GM10248 (cell line): ENCODE measurements around the gene SERINC5.

Experiments
- CTCF ChIA-PET: fragments of 300-600 bp; sonication (Branson Sonifier 250); formaldehyde crosslinking; extraction: SDS; loops from one replicate; lab custom pipeline; 2021; ENCODE audit warnings: antibody characterized with exemption; lab: Yijun Ruan, JAX
- POLR2A ChIA-PET: fragments of 350-650 bp; sonication (Branson Sonifier 250); formaldehyde crosslinking; extraction: SDS; loops from one replicate; lab custom pipeline; 2020; ENCODE audit warnings: antibody characterized with exemption; lab: Yijun Ruan, JAX
- DNase-seq: peaks from one replicate; pipeline ENCODE4 v3.0.0; 2012; ENCODE audit errors: extremely low spot score
- CTCF ChIP-seq: IDR thresholded peaks from 2 replicates; pipeline ENCODE4 v1.5.1; 2012; ENCODE audit warnings: mild to moderate bottlenecking, low read depth; ENCODE audit errors: extremely low read depth, missing control alignments, control extremely low read depth

Gene SERINC5

DNA sequence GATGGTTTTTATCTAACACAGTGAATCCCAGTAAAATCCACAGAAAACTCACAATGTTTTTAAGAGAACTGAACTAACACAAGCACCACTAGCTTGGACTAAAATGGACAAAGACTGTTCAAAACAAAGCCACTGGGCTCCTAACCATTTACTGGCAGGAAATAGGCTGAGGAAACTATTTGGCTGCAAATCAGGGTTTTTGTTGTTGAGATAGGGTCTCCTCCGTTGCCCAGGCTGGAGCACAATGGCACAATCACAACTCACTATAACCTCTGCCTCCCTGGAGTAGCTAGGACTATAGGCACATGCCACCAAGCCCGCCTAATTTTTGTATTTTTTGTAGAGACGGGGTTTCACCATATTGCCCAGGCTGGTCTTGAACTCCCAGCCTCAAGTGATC is 121.0 kb downstream of the SERINC5 start:
- ChIA-PET CTCF (no interaction called here), POLR2A (no interaction called here)

GRCh38 chr5:80129146-80129545 is 126.7 kb downstream of the SERINC5 start:
- ChIA-PET CTCF (interaction anchor here (1.1 kb wide), 1 partner anchor 10 kb away, joined by 3 read pairs; no protein-coding TSS in a partner anchor), POLR2A (no interaction called here)
- DNase-seq, result no peak
- no peak for TF ChIP-seq CTCF

More for the DNA sequence above, 121.0 kb downstream of the SERINC5 start:
- no peak for TF ChIP-seq CTCF
- no peak for DNase-seq

DNA sequence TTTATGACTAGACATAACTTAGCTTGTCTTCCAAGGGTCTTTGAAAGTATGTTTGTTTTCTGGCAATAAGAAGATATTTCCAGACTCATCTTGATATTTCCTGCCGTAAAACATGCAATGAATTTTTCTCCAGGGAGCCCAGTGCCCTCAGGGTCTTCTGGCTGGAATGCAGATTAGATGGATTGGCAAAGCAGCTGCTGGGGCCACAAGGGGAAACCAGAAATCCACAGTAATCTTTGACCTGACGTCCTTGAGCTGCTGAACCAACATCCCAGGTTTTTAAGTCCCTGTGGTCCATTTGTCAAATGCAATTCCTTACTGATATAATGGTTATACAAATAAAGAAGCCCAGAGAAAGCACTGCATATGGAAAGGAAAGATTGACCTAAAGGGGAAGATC is 127.7 kb downstream of the SERINC5 start:
- TF ChIP-seq CTCF, result no peak
- DNase-seq, result no peak
- CTCF ChIA-PET, result interaction anchor here (1.0 to 1.1 kb wide), 2 partner anchors 14 to 16 kb away, joined by 3 read pairs; no protein-coding TSS in a partner anchor
- POLR2A ChIA-PET, result no interaction called here

DNA sequence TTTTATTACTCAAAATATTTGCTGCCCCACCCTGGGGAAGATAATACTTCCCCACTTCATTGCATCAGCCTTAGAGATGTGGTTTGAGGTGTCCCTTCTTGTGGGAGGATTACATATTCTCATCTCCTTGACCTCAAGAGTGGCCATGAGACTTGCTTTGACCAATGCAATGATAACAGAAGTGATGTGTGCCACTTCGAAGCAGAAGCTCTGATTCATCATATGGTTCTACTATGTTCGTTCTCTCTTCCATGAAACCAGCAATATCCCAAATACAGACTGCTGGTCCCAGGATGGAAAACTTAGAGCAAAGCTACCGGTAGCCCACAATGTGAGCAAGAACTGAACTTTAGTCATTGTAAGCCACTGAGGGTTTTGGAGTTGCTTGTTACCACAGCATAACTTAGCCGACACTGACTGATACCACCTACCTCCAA is 128.7 kb downstream of the SERINC5 start:
- TF ChIP-seq CTCF, result no peak
- CTCF ChIA-PET, result interaction anchor here (1.0 to 2.0 kb wide), 3 partner anchors 11 to 17 kb away, joined by 3 to 7 read pairs (median 3); no protein-coding TSS in a partner anchor
- POLR2A ChIA-PET, result no interaction called here
- no peak for DNase-seq

DNA sequence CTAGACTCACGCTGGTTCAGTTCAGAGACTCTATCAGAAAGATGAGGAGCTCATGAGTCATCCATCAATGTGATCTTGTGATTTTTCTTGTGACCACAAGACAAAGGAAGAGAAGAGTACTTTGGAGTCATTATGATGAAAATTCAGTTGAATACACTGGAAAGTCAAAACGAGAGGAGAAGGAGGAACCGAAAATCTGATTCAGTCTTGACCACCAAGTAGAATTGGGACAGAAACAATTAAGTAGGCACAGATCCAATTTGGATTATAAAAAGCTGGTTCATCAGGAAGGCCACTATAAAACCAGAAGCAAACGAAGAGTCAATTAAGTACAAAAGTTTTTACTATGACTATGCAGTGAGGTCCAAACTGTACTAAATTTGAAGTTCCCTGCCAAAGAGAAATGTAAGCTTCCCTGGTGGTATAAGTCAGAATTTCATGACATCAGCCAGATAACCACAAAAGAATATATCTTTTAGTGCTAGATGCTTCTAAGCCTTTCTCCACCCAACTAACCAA is 129.8 kb downstream of the SERINC5 start:
- TF ChIP-seq CTCF, result no peak
- ChIA-PET POLR2A (no interaction called here), CTCF (interaction anchor here (0.8 to 2.0 kb wide), 14 partner anchors 8 to 130 kb away, joined by 3 to 9 read pairs (median 4); no protein-coding TSS in a partner anchor)
- DNase-seq, result peak; percentile 41

DNA sequence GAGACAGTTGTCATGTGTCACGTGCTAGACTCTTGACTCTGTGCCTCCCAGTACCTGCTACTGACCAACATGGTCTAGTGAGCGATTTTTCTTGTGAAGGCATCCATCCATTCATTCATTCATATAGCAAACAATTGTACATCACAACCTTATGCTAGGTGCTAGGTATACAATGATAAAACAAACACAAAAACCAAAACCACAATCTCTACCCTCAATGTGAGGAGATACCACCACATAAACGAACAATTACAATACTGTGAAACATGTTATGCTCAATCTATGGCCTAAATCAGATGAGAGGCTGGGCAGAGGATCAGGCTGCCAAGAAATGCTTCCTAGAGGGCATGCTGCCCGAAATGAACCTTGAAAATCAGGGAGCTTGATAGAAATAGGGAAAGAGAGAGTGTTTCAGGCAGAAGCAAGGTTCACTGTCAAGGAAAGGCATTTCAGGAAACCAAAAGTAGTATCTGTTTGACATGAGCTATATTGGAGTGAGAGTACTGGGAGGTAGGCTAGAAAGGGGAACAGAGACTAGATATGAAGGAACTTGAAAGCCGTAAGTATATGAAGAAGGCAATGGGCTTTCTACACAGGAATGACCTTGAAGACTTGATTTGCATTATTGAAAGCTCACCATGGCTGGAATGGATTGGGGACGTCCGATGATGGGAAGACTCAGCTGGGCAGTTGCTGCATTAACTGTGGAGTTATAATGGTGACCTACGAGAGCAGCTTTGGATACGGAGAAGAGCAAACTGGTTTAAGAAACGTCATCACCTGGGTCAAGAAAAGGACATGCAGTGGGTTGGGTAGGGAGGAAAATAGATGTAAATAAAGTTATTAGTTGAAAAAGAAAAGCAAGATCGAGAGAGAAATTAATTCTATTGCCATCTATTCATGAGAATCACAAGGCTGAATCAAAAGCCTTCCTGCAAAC is 130.6 kb downstream of the SERINC5 start:
- TF ChIP-seq CTCF, result no peak
- POLR2A ChIA-PET, result no interaction called here
- CTCF ChIA-PET, result interaction anchor here (0.8 to 2.0 kb wide), 14 partner anchors 8 to 129 kb away, joined by 3 to 9 read pairs (median 4); no protein-coding TSS in a partner anchor
- peak; percentile 65 for DNase-seq
